Activated CD8-positive, alpha-beta memory T cell treated with anti-CD3 and anti-CD28 coated beads, Interleukin-2, amount 50 U/mL, for 4 hours (primary cell): ENCODE data around the gene CAMTA1.

Experiments used
- DNase-seq: peaks from one replicate; pipeline ENCODE4 v3.0.0-alpha.2; 2020

The CAMTA1 gene

GRCh38 chr1:6880951-6881690 lies 95.9 kb downstream of the CAMTA1 start:
- DNase-seq: no peak

DNA sequence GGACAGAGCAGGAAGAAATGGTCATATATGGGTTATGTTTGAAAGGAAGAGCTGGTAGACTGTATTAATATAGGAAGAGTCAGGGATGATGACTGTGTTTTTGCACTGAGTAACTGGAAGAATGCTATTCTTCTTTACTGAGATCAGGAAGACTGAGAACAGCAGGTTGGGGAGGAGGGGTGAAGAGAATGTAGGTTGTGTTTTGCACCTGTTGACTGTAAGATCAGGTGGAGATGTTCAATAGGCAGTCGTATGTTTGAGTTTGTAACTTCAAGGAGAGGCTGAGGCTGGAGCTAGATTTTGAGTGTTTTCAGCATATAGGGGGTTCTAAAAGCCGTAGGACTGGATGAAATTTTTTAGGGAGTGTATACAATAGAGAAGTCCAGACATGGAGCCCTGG lies 97.2 kb downstream of the CAMTA1 start:
- DNase-seq: no peak

- DNase-seq: no peak
Measured at GRCh38 chr1:6884652-6885153, 99.4 kb downstream of the CAMTA1 start.

DNA sequence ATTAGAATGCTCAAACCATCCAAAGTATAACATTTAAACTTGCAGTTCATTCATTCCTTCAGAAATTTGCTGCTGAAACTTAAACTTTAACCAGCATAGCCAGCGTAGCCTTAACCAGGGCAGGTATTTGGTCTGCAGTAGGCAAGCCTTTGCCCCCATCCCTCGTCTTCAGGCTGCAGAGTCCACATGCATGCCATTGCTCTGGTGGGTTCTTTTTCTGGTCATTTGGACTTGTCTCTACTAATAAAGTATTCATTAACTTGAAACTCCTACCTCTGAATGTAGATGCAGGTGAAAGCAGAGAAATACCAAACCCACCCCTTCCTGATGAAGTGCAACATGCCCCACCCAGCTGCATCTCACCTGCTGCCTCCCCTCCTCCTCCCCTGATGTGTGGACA lies 100.2 kb downstream of the CAMTA1 start:
- DNase-seq: no peak

DNA sequence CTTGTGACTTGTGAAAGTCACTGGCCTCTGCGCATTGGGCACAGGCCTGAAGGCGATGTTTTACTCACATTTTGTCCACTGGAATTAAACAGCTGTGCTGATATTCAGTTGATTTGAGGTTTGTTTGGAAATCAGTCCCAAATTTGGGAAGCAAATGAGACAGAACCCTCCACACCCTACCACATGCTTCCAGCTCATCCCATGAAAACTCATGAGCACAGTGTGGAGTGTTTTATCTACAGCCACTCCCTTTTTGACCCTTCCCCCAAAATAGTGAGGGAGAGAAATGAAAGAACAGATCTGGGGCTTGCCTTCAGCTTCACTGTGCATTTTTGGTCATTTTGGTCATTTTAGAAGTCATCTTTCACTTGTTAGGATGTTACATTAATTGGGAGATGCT lies 101.3 kb downstream of the CAMTA1 start:
- DNase-seq: no peak

DNA sequence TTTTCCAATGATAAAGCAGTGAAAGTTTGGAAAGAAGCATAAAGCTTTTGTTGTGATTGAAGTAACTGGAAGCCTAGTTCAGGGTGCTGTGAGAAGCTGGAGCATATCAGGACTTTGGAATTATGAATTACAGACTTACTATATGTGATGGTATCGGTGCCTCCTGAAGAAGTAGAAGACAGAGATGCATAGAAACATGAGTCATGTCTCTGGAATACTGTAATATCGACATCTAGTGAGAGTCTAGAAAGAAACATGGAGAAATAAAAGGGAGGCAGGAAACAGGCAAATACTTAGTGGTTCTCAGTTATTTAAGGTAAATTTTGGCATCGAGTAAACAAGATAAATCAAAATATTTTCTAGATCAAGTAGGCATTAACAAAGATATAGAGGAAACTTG lies 103.0 kb downstream of the CAMTA1 start:
- no peak for DNase-seq

DNA sequence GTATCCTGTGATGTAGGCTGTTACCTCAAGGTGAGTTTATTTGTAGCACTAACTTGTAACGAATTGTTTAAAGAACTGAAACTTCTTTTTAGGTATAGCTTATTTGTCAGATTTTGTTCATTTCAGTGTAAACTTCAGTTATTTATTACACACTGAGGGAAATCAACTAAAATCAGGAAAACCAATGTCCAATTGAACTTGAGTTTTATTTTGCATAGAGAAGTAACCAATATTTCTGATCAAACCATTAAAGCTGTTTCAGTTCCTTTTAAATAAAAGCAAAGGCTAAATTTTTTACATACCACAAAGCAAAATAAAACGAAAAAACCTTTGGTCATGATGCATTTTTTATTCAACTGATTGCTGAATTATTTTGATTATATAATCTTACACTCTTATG lies 103.6 kb downstream of the CAMTA1 start:
- DNase-seq: no peak

GRCh38 chr1:6889875-6890480 lies 104.7 kb downstream of the CAMTA1 start:
- peak; percentile 29 for DNase-seq

DNA sequence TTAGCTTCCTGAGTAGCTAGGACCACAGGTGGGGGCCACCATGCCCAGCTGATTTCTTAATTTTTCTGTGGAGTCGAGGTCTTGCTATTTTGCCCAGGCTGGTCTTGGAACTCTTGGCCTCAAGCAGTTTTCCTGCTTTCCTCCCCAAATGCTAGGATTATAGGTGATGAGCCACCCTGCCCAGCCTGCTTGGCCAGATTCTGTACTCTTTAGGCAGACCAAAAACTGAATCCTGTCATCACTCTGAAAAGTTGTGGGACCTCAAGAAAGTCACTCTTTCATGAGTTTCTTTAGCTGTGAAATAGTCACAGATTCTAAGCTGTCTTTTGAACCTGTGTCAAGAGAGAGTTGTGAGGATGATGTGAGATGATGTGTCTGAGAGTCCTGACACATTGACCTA lies 105.4 kb downstream of the CAMTA1 start:
- no peak for DNase-seq

DNA sequence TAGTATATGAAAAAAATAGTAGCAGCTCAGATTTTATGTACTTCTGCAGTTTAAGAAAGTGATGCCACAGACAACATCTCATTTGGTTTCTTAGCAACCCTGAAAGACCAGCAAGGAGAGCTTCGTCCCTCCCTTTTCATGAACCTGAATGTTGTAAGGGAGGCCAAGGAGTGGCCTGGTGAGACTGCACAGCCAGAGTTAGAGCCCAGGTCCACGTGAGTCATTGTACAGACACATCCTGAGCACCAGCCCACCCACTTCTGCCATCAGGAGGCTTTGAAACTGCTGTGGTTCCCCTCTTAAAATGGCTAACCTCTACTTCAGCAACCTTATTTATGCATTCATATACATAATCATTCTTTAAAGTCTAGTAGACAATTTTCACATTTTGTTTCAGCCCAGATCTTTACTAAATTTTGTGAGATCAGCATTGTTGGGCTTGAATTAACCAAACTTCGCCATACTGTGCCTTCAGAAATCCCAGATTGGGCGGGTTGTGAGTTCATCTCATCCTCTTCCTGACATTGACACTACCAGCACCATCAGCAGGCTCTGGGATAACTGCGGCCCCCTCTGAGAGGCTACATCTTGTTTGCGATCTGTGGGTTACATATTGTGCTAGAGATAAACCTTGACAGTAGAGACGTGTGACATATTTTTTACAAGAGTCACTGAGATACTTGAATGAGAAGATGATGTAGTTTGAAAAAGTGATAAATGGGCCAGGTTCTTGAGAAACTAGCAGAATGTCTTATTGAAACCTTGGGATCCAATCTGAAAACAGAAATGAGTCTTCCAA lies 106.7 kb downstream of the CAMTA1 start:
- DNase-seq: no peak

DNA sequence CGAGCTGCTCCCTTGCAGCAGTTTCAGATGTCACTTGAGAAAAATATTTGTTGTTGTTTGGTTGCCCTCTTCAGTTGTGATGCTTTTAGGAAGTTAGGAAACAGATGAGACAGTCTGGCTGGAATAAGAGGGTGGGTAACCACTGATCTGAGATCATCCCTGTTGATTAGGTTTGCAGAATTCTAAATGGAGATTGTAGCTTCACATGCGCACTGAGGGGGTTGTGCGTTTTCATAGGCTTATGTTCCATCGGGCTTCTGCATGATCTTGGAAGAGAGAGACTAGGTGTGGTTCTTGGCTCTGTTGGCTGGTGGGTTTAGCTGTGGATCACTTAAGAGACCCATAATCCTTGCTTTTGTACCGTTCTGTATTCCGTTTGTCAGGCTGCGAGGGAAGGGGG lies 108.1 kb downstream of the CAMTA1 start:
- DNase-seq: no peak

- DNase-seq: no peak
Measured at GRCh38 chr1:6897138-6897537, 111.9 kb downstream of the CAMTA1 start.

- DNase-seq: no peak
Measured at GRCh38 chr1:6898974-6899539, 113.8 kb downstream of the CAMTA1 start.

- DNase-seq: no peak
Measured at GRCh38 chr1:6899621-6900020, 114.4 kb downstream of the CAMTA1 start.

- DNase-seq: no peak
Measured at GRCh38 chr1:6902153-6902552, 116.9 kb downstream of the CAMTA1 start.

DNA sequence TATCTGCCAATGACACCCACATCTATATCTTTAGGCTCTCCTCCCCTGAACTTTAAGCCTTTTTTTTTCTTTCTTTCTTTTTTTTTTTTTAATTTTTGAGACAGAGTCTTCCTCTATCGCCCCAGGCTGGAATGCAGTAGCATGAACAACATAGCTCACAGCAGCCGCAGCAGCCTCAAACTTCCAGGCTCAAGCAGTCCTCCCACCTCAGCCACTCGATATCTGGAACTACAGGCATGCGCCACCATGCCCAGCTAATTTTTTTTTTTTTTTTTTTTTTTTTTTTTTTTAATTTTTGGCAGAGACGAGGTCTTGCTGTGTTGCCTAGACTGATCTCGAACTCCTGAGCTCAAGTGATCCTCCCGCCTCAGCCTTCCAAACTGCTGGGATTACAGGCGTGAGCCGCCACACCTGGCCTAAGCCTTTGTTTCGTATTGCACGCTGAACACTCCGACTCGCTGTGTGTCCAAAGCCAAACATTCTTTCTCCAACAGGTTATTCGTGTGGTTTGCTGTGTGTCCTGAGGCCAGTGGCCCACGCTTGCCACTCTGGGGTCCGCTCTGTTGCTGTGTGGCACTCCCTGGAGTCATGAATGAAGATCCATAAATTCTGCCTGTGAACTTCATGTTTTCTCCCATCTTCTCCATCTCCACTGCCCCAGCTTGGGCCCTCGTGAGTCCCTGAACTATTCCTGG lies 119.4 kb downstream of the CAMTA1 start:
- no peak for DNase-seq

DNA sequence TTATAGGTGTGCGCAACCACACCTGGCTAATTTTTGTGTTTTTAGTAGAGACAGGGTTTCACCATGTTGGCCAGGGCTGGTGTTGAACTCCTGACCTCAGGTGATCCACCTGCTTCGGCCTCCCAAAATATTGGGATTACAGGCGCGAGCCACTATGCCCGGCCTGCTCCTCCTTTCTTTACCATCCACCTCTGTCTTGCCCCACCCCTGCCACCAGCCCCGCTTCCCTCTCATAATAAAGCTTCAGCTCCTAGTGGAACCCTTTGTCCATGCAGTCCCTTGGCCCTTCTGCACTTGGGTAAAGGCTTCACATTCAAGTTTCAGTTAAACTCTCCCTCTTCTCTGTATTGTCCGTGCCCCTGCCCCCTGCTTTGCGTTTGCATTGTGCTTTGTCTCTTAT lies 120.1 kb downstream of the CAMTA1 start:
- no peak for DNase-seq

- no peak for DNase-seq
Measured at GRCh38 chr1:6905790-6906189, 120.5 kb downstream of the CAMTA1 start.

DNA sequence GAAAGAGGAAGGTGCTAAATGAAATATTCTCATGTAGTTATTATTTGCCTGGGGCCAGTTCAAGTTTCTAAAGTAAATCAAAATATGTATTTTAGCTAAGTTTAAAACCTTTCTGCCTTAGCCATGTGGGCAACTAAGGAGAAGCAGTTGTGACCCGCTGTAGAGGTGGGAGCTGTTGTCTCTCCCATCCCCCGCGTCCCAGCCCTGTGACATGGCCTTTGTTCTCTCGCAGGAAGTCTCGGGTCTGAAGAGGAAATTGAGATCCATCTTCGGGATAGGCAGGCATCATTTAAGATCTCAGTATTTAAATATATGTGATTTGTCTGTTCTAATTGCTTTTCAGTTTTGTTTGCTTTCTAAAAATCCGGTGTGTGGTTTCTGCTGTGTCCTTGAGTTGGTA lies 121.5 kb downstream of the CAMTA1 start:
- DNase-seq: no peak

GRCh38 chr1:6907201-6907600 lies 121.9 kb downstream of the CAMTA1 start:
- DNase-seq: no peak

DNA sequence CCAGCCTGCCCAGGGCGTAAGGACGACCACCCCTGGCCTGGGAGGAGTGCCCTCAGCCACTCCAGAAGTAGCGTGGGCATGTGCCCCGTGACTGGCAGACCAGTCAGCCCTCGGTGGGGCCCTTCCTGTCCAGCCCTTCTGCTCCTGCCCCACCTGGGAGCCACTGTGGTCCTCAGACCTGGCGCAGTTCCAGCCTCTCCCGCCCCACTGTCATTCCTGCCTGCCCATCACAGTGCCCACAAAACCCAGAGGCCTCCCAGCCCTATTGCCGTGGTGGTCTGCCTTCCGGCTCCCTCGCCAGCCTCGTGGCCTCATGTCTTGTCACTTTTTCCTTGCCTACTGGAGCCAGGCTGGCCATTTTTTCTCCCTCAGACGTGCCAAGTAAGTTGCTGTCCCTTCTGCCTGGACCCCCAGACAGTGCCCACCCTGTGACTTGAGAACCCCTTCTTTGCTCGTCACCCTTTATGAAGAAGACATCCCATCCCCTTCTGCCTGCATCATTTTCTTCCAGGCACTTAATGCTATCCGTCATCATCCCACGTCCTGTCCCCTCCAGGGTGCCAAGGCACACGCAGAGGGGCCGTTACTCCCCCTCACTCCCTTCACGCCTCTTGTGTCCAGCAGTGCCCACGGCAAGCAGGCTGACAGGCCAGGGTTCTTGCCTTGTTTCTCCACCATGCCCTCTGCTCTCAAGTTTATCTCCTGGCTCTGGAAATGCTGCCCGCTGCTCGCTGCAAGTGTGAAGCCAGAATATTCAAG lies 122.6 kb downstream of the CAMTA1 start:
- no peak for DNase-seq

DNA sequence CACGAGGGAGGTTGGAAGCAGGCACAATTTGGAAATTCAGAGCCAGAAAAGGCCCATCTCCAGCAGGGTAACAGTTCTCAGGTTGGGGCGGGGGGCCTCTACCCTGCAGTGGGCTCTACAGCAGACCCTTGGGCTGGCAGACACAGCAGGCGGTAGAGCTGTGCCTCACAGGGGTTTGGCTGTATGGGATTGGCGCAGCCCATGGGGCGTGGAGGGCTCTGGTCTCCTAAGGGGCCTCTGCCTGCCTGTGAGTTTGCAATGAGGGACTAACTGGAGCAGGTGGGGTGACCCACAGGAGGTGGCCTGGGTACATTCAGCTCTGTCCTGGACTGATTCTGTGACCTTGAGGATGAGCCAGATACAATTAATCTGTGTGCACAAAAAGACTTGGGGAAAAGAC lies 124.1 kb downstream of the CAMTA1 start:
- no peak for DNase-seq
